Lung (tissue), 12 donors: Measurements from ENCODE around the gene CMKLR1. TPM values are rescaled to one million over a fixed set of nuclear protein-coding genes. Genes with fewer than 3 reads are reported as not detected.

ENCODE experiments used
- ATAC-seq: fragments of 200-7000 bp; cut with Tn5 transposase; one replicate; pipeline ENCODE4 v1.9.1; 2020; ENCODE audit warnings: moderate number of reproducible peaks; ENCODE audit not compliant: insufficient read depth, low FRiP score
- DNase-seq, 3 donors: peaks; one replicate each; pipeline ENCODE4 v3.0.0-alpha.2; 2013 to 2017
- H3K27ac ChIP-seq, 2 donors: one replicate each; pipeline ENCODE4 v1.5.1; 2013; ENCODE audit warnings: mild to moderate bottlenecking in 2 of 2, moderate library complexity in 2 of 2, control low read depth in 1 of 2, inconsistent platforms in 1 of 2, low read depth in 1 of 2, low read length in 1 of 2
- H3K27me3 ChIP-seq, 3 donors: one replicate each; pipeline ENCODE4 v1.5.1; 2013; ENCODE audit warnings: low read length in 2 of 3; ENCODE audit not compliant: control insufficient read depth in 3 of 3, insufficient read depth in 3 of 3
- H3K36me3 ChIP-seq, 4 donors: one replicate each; pipeline ENCODE4 v1.5.1; 2013; ENCODE audit warnings: low read length in 4 of 4, mild to moderate bottlenecking in 1 of 4, moderate library complexity in 1 of 4; ENCODE audit not compliant: control insufficient read depth in 4 of 4, insufficient read depth in 4 of 4
- H3K4me1 ChIP-seq, 5 donors: one replicate each; pipeline ENCODE4 v1.5.1; 2013; ENCODE audit warnings: low read length in 5 of 5, mild to moderate bottlenecking in 2 of 5, moderate library complexity in 1 of 5; ENCODE audit not compliant: control insufficient read depth in 5 of 5, insufficient read depth in 5 of 5
- H3K4me3 ChIP-seq: one replicate; pipeline ENCODE4 v1.5.1; 2013; ENCODE audit warnings: mild to moderate bottlenecking, control low read depth, moderate library complexity
- H3K9ac ChIP-seq, 2 donors: one replicate each; pipeline ENCODE4 v1.5.1; 2013; ENCODE audit warnings: low read length in 2 of 2, control low read depth in 1 of 2; ENCODE audit not compliant: insufficient read depth in 1 of 2
- H3K9me3 ChIP-seq, 4 donors: one replicate each; pipeline ENCODE4 v1.5.1; 2013; ENCODE audit warnings: low read length in 3 of 4, mild to moderate bottlenecking in 1 of 4, moderate library complexity in 1 of 4; ENCODE audit not compliant: control insufficient read depth in 4 of 4, insufficient read depth in 3 of 4
- CTCF ChIP-seq: IDR thresholded peaks from 2 replicates; pipeline ENCODE4 v1.5.1; 2012; ENCODE audit warnings: mild to moderate bottlenecking; ENCODE audit errors: control extremely low read depth, extremely low read depth
- WGBS, 2 donors: extraction: QIAGEN DNeasy Blood & Tissue Kit; methylation state at CpG; one replicate each; pipeline ENCODE4 v1.1.7; 2013; 5-methylcytosine and 5-hydroxymethylcytosine counted together
- polyA plus RNA-seq, 2 donors: library from polyadenylated mRNA; stranded (reverse); fragments of 200-250 nt; gene quantifications; one replicate each; pipeline ENCODE4 v1.2.1, GENCODE V29; 2013
- total RNA-seq, 2 donors: library from RNA; depleted of rRNA in 1 of 2; stranded (reverse); fragments of >200 nt in 1 of 2; gene quantifications; one replicate each; pipeline ENCODE4 v1.2.1, GENCODE V29; 2014 to 2021
- donor health status: control.
- donor health status: control.
- donor health status: Bipolar disorder and iron deficiency.
- donor health status: healthy.
- donor health status: DM: yes; HTN: yes; CAD: no.

The CMKLR1 gene
- total and polyA plus RNA-seq, 4 donors: 4.4 to 20.5 (median 17.5) TPM

- Histone ChIP-seq H3K27me3 (no peaks in the 10 kb centered on the region), H3K9ac (no peak overlapping the region), H3K9me3 (peaks cover 0 to 2% (median 0%) of the 10 kb centered on the region in 4 donors), H3K4me3 (no peak overlapping the region), H3K36me3 (no peaks in the 10 kb centered on the region), H3K27ac (no peak overlapping the region), H3K4me1 (peaks cover 0 to 3% (median 0%) of the 10 kb centered on the region in 5 donors)
- DNase-seq (no peak), ATAC-seq (no peak)
- 93 to 95% methylated on average over 6 of the region's 6 CpGs for WGBS, 2 donors
- TF ChIP-seq CTCF: no peak
These were observed 7.9 kb upstream of the CMKLR1 start for GRCh38 chr12:108346727-108347710.

GRCh38 chr12:108345716-108346633 is 6.9 kb upstream of the CMKLR1 start:
- Histone ChIP-seq H3K4me3 (no peak overlapping the region), H3K4me1 (peaks cover 0 to 3% (median 0%) of the 10 kb centered on the region in 5 donors), H3K27ac (no peak overlapping the region), H3K9ac (no peak overlapping the region), H3K27me3 (no peaks in the 10 kb centered on the region), H3K9me3 (peaks cover 0 to 2% (median 0%) of the 10 kb centered on the region in 4 donors), H3K36me3 (no peaks in the 10 kb centered on the region)
- ATAC-seq (no peak), DNase-seq (no peak)
- WGBS, 2 donors: 65 to 70% methylated on average over 8 of the region's 8 CpGs
- TF ChIP-seq CTCF: no peak

GRCh38 chr12:108342985-108343384 is 3.9 kb upstream of the CMKLR1 start:
- H3K9ac ChIP-seq: no peak overlapping the region
- peaks cover 0 to 8% (median 0%) of the 10 kb centered on the region in 3 donors for H3K27me3 ChIP-seq
- no peak for TF ChIP-seq CTCF
- H3K27ac ChIP-seq: peak overlapping the region in 1 of 2 donors; percentile 3
- WGBS, 2 donors: 64 to 79% methylated on average over 5 of the region's 5 CpGs
- ATAC-seq: no peak
- H3K9me3 ChIP-seq: peaks cover 0 to 4% (median 0%) of the 10 kb centered on the region in 4 donors
- no peak for DNase-seq
- peaks cover 0 to 22% (median 4%) of the 10 kb centered on the region in 5 donors for H3K4me1 ChIP-seq
- no peaks in the 10 kb centered on the region for H3K36me3 ChIP-seq
- no peak overlapping the region for H3K4me3 ChIP-seq
